Esophagus muscularis mucosa (tissue), 4 donors: ENCODE measurements around the gene CUX1.

Experiments
- EP300 ChIP-seq: sonication (generic); formaldehyde crosslinking; IDR thresholded peaks from one replicate; pipeline ENCODE4 v1.6.1; 2017; ENCODE audit warnings: antibody characterized with exemption
- POLR2A ChIP-seq: fragments of 450-650 bp; IDR thresholded peaks from one replicate; pipeline ENCODE4 v1.6.1; 2017; ENCODE audit warnings: antibody characterized with exemption, moderate library complexity, mild to moderate bottlenecking, low read depth
- TF ChIP-seq, protein P1 (sequence below), 3 experiments: fragments of 200-600 bp in 2 of 3; fragments of 450-650 bp in 1 of 3; sonication (generic) in 2 of 3; IDR thresholded peaks; one replicate each; pipeline ENCODE4 v1.5.1; 2017 to 2019; ENCODE audit warnings: antibody characterized with exemption in 3 of 3, mild to moderate bottlenecking in 2 of 3, moderate library complexity in 1 of 3

- TF ChIP-seq, protein P1, sequence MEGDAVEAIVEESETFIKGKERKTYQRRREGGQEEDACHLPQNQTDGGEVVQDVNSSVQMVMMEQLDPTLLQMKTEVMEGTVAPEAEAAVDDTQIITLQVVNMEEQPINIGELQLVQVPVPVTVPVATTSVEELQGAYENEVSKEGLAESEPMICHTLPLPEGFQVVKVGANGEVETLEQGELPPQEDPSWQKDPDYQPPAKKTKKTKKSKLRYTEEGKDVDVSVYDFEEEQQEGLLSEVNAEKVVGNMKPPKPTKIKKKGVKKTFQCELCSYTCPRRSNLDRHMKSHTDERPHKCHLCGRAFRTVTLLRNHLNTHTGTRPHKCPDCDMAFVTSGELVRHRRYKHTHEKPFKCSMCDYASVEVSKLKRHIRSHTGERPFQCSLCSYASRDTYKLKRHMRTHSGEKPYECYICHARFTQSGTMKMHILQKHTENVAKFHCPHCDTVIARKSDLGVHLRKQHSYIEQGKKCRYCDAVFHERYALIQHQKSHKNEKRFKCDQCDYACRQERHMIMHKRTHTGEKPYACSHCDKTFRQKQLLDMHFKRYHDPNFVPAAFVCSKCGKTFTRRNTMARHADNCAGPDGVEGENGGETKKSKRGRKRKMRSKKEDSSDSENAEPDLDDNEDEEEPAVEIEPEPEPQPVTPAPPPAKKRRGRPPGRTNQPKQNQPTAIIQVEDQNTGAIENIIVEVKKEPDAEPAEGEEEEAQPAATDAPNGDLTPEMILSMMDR (IDR thresholded peaks at IDR 0.05) = no peak
- TF ChIP-seq EP300 (no peak), POLR2A (no peak)
These were observed 142.9 kb downstream of the CUX1 start for GRCh38 chr7:101960323-101960722.
